Parathyroid adenoma (tissue), 2 donors: Measurements from ENCODE around the gene PPP1R9B.

ENCODE experiments used
- H2AFZ ChIP-seq: fragments of 300-600 bp; sonication (generic); one replicate; pipeline ENCODE4 v1.7.0; 2017; ENCODE audit warnings: antibody characterized with exemption, mild to moderate bottlenecking
- H3K27ac ChIP-seq: fragments of 300-600 bp; sonication (generic); one replicate; pipeline ENCODE4 v1.7.0; 2017
- H3K27me3 ChIP-seq: fragments of 300-600 bp; sonication (generic); one replicate; pipeline ENCODE4 v1.7.0; 2017; ENCODE audit warnings: low read length; ENCODE audit not compliant: control insufficient read depth, insufficient read depth
- H3K36me3 ChIP-seq: fragments of 300-600 bp; sonication (generic); one replicate; pipeline ENCODE4 v1.7.0; 2017; ENCODE audit warnings: low read length; ENCODE audit not compliant: control insufficient read depth, insufficient read depth
- H3K4me1 ChIP-seq: fragments of 300-600 bp; sonication (generic); one replicate; pipeline ENCODE4 v1.7.0; 2017; ENCODE audit warnings: control low read depth
- H3K4me2 ChIP-seq: fragments of 300-600 bp; sonication (generic); one replicate; pipeline ENCODE4 v1.7.0; 2017; ENCODE audit warnings: low read length
- H3K4me3 ChIP-seq: fragments of 300-600 bp; sonication (generic); one replicate; pipeline ENCODE4 v1.7.0; 2017; ENCODE audit warnings: low read depth, low read length
- H3K79me2 ChIP-seq: fragments of 300-600 bp; sonication (generic); one replicate; pipeline ENCODE4 v1.7.0; 2017; ENCODE audit warnings: control low read depth
- H3K9ac ChIP-seq: fragments of 300-600 bp; sonication (generic); one replicate; pipeline ENCODE4 v1.7.0; 2017; ENCODE audit warnings: mild to moderate bottlenecking
- H3K9me3 ChIP-seq: fragments of 300-600 bp; sonication (generic); one replicate; pipeline ENCODE4 v1.7.0; 2017; ENCODE audit warnings: low read length; ENCODE audit not compliant: control insufficient read depth
- CTCF ChIP-seq: fragments of 300-600 bp; sonication (generic); IDR thresholded peaks from one replicate; pipeline ENCODE4 v1.7.0; 2017; ENCODE audit warnings: antibody characterized with exemption, mild to moderate bottlenecking
- donor health status: primary hyperparathyroidism.

PPP1R9B gene

DNA sequence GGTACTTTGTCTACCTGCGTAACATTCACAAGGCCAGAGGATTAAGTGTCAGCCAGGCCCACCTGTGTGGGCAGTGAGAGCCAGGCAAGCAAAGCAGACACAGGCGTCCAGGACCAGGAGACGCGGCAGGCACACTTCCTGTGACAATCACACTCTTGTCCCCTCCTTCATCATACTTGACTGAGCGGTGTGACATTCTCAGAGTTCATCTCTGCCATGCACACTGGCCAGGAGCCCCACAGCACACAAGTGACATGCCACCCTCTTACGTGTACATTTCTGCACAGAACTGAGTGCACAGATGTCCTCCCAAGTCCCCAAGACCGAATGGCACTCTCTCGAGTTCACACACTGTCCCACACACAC is 8.7 kb downstream of the PPP1R9B start:
- no peaks in the 10 kb centered on the region for H3K9me3 ChIP-seq
- H3K4me2 ChIP-seq = no peak overlapping the region
- H2AFZ ChIP-seq = no peak overlapping the region
- TF ChIP-seq CTCF = no peak
- H3K79me2 ChIP-seq = no peaks in the 10 kb centered on the region
- H3K4me3 ChIP-seq = no peak overlapping the region
- H3K27me3 ChIP-seq = no peaks in the 10 kb centered on the region
- H3K9ac ChIP-seq = no peak overlapping the region
- H3K27ac ChIP-seq = no peak overlapping the region
- H3K4me1 ChIP-seq = peaks cover 3% of the 10 kb centered on the region
- no peaks in the 10 kb centered on the region for H3K36me3 ChIP-seq

DNA sequence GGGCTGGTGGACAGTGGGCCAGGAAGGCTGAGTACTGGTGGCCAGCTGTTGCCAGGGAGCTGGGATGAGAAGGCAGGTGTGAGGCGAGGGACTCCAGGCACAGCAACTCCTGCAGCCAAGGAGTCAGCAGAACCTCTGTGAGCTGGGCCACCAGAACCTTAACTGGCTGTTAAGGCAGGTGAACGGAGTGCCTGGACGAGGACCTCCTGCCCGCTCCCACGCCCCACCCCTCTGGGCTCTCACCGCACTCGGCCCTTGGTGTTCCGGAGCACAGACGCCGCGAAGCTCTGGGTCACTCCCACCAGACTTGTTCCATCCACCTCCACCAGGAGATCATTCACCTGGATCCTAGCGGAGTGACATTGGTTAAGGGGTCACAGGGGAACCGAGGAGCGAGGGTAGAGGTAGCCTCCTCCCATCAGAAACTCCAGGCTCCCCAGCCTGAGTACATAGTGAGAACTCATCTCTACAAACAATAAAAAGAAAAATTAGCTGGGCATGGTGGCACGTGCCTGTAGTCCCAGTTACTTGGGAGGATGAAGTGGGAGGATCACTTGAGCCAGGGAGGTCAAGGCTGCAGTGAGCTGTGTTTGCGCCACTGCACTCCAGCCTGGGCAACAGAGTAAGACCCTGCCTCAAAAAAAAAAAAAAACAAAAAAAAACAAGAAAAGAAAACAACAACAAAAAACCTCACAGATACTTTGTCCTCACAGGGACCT is 9.3 kb downstream of the PPP1R9B start:
- H3K27me3 ChIP-seq = no peaks in the 10 kb centered on the region
- H3K9me3 ChIP-seq = no peaks in the 10 kb centered on the region
- no peak for TF ChIP-seq CTCF
- peak overlapping the region; percentile 45 for H3K27ac ChIP-seq
- H3K4me3 ChIP-seq = no peak overlapping the region
- H3K4me1 ChIP-seq = peaks cover 3% of the 10 kb centered on the region
- no peak overlapping the region for H3K4me2 ChIP-seq
- no peak overlapping the region for H2AFZ ChIP-seq
- no peaks in the 10 kb centered on the region for H3K79me2 ChIP-seq
- H3K9ac ChIP-seq = no peak overlapping the region
- H3K36me3 ChIP-seq = no peaks in the 10 kb centered on the region

DNA sequence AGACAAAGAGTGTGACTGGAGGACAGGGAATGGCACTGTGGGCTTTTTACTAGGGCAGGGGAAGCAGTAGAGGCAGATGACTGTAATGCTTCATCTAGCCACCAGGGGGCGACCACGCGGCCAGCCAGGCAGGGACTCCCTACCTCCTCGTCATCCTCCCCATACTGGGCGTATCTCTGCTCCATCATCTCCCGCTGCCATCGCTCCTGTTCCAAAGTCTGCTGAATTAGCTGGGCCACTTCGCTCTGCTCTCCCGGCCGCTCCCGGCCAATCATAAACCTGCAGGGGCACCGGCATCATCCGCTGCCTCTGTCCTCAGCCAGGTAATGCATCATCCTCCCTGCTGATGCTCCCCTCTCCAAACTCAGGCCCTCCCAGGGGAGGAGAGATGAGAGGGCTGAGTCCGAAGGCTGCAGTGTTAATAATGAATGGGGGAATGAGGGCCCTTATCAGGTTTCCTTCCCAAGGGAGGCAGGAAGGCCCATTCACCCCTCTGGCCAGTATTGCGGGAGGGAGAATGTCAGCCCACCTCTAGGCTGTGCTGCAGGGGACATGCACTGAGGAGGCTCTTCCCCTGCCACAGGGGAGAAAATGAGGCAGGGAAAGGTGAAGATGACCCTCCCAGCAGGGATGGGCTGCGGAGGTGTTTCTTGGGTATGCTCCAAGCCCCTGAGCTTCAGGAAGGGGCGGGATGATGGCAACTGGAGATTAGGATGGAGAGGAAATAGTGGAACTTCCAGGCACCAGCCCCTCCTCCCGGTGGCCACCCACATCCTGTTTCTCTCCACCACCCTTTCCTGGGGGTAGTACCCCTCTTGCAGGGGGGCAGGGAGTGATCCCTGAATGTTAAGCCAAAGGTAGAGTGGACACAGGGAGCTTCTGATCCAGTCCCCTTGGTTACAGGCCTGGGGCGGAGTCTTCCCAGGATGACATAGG is 10.3 kb downstream of the PPP1R9B start:
- peak overlapping the region; percentile 45 for H3K27ac ChIP-seq
- TF ChIP-seq CTCF = peak; percentile 93
- no peak overlapping the region for H2AFZ ChIP-seq
- peaks cover 3% of the 10 kb centered on the region for H3K4me1 ChIP-seq
- no peak overlapping the region for H3K9ac ChIP-seq
- no peaks in the 10 kb centered on the region for H3K27me3 ChIP-seq
- H3K9me3 ChIP-seq = no peaks in the 10 kb centered on the region
- H3K4me2 ChIP-seq = no peak overlapping the region
- no peaks in the 10 kb centered on the region for H3K79me2 ChIP-seq
- H3K4me3 ChIP-seq = no peak overlapping the region
- H3K36me3 ChIP-seq = no peaks in the 10 kb centered on the region

- no peaks in the 10 kb centered on the region for H3K36me3 ChIP-seq
- H3K4me1 ChIP-seq = peaks cover 3% of the 10 kb centered on the region
- H3K27me3 ChIP-seq = no peaks in the 10 kb centered on the region
- no peak overlapping the region for H3K4me2 ChIP-seq
- no peak overlapping the region for H3K4me3 ChIP-seq
- TF ChIP-seq CTCF = no peak
- H3K9ac ChIP-seq = no peak overlapping the region
- no peaks in the 10 kb centered on the region for H3K9me3 ChIP-seq
- H3K79me2 ChIP-seq = no peaks in the 10 kb centered on the region
- no peak overlapping the region for H2AFZ ChIP-seq
- peak overlapping the region; percentile 32 for H3K27ac ChIP-seq
Measured at GRCh38 chr17:50139185-50139783, 11.2 kb downstream of the PPP1R9B start.
